Thymus (tissue), 11 donors: ENCODE results near the gene BTBD8. TPM values are rescaled to one million over a fixed set of nuclear protein-coding genes. Genes with fewer than 3 reads are reported as not detected.
A peak's percentile ranks its signal among the peaks of the same experiment; 100 is the strongest.

Experiments
- DNase-seq, 9 donors: peaks; one replicate each; pipeline ENCODE4 v3.0.0-alpha.2; 2013; ENCODE audit warnings: low spot score in 9 of 9, low read depth in 6 of 9, missing footprints in 1 of 9
- H3K27ac ChIP-seq, 2 donors: one replicate each; pipeline ENCODE4 v1.5.1; 2013; ENCODE audit warnings: control low read depth in 1 of 2, low read depth in 1 of 2, low read length in 1 of 2, mild to moderate bottlenecking in 1 of 2, moderate library complexity in 1 of 2
- H3K27me3 ChIP-seq, 2 donors: one replicate each; pipeline ENCODE4 v1.5.1; 2013; ENCODE audit warnings: low read length in 1 of 2; ENCODE audit not compliant: control insufficient read depth in 2 of 2, insufficient read depth in 1 of 2
- H3K36me3 ChIP-seq, 2 donors: one replicate each; pipeline ENCODE4 v1.5.1; 2013; ENCODE audit warnings: low read length in 1 of 2, mild to moderate bottlenecking in 1 of 2, moderate library complexity in 1 of 2; ENCODE audit not compliant: control insufficient read depth in 2 of 2, insufficient read depth in 2 of 2
- H3K4me1 ChIP-seq, 2 donors: one replicate each; pipeline ENCODE4 v1.5.1; 2013; ENCODE audit warnings: low read length in 2 of 2; ENCODE audit not compliant: control insufficient read depth in 2 of 2, insufficient read depth in 2 of 2
- H3K4me3 ChIP-seq, 2 donors: one replicate each; pipeline ENCODE4 v1.5.1; 2013; ENCODE audit warnings: low read length in 2 of 2, control low read depth in 1 of 2, mild to moderate bottlenecking in 1 of 2
- H3K9me3 ChIP-seq, 2 donors: one replicate each; pipeline ENCODE4 v1.5.1; 2013; ENCODE audit warnings: low read length in 1 of 2, mild to moderate bottlenecking in 1 of 2; ENCODE audit not compliant: control insufficient read depth in 2 of 2, insufficient read depth in 1 of 2
- WGBS: extraction: QIAGEN DNeasy Blood & Tissue Kit; methylation state at CpG from one replicate; pipeline ENCODE4 v1.1.7; 2013; 5-methylcytosine and 5-hydroxymethylcytosine counted together
- polyA plus RNA-seq: library from polyadenylated mRNA; stranded (reverse); fragments of 200-250 nt; gene quantifications from one replicate; pipeline ENCODE4 v1.2.3, GENCODE V29; 2013
- total RNA-seq: library from RNA; stranded (reverse); fragments of 120-200 nt; gene quantifications from one replicate; pipeline ENCODE4 v1.2.4, GENCODE V29; 2013
- donor health status: healthy.

The BTBD8 gene
- total and polyA plus RNA-seq, 2 donors, result 2.9 to 3.3 TPM

GRCh38 chr1:92108631-92109030, 28.5 kb downstream of the BTBD8 start:
- no peak for DNase-seq
- H3K36me3 ChIP-seq, result no peaks in the 10 kb centered on the region
- 99% methylated on average over 2 of the region's 2 CpGs for WGBS
- no peak overlapping the region for H3K4me3 ChIP-seq
- H3K27me3 ChIP-seq, result no peaks in the 10 kb centered on the region
- no peaks in the 10 kb centered on the region for H3K4me1 ChIP-seq
- no peaks in the 10 kb centered on the region for H3K9me3 ChIP-seq
- no peak overlapping the region for H3K27ac ChIP-seq

DNA sequence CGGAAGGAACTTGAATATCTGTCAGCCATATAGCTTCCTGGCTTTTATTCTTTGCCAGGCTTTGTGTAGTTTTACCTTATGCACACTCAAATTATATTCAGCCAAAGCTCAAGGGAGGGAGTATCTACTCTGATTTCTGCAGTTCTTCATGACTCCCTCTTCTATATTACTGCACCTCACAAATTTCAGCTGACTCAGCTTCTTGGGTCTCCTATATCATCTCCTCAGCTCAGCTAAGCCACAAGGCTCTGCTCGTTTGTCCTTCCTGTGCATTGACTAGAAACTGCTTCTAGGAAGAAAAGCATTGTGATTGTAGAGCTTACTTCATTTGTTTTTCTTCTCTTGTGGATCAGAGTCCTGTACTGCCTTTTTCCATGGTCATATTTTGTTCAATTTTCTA, 37.4 kb downstream of the BTBD8 start:
- DNase-seq, result peak in 5 of 9 donors; percentile 7 to 46 (median 11)

GRCh38 chr1:92118826-92119225, 38.7 kb downstream of the BTBD8 start:
- H3K9me3 ChIP-seq, result no peaks in the 10 kb centered on the region
- no peak for DNase-seq
- H3K4me3 ChIP-seq, result no peak overlapping the region
- no peak overlapping the region for H3K27ac ChIP-seq
- no peaks in the 10 kb centered on the region for H3K4me1 ChIP-seq
- WGBS, result 94% methylated on average over 3 of the region's 3 CpGs
- no peaks in the 10 kb centered on the region for H3K36me3 ChIP-seq
- no peaks in the 10 kb centered on the region for H3K27me3 ChIP-seq

More for the DNA sequence above, 37.4 kb downstream of the BTBD8 start:
- H3K36me3 ChIP-seq, result no peaks in the 10 kb centered on the region
- WGBS, result 30% methylated on average over 2 of the region's 2 CpGs
- no peaks in the 10 kb centered on the region for H3K9me3 ChIP-seq
- H3K4me3 ChIP-seq, result no peak overlapping the region
- no peak overlapping the region for H3K27ac ChIP-seq
- no peaks in the 10 kb centered on the region for H3K4me1 ChIP-seq
- H3K27me3 ChIP-seq, result no peaks in the 10 kb centered on the region

DNA sequence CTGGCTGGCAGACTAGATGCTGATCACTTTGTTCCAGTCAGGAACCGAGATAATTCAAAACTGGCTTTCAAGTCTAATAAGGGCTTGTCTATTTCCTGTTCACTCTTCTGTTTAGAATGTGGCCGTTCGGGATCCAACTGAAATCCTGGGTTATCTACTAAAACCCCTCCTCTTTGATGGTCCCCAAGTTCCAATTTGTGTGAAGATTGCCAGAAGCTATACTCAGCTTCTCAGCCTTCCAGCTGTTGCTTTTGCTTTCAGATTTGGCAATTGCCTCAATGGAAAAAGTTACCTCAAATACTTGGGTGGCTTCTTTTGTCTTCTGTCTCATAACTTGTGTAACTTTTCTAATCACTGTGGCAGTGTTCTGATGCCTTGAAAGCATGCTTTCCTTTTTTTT, 43.7 kb downstream of the BTBD8 start:
- DNase-seq, result peak in 1 of 9 donors; percentile 24
- Histone ChIP-seq H3K27me3 (no peaks in the 10 kb centered on the region), H3K9me3 (no peaks in the 10 kb centered on the region), H3K27ac (no peak overlapping the region), H3K4me1 (no peaks in the 10 kb centered on the region), H3K36me3 (no peaks in the 10 kb centered on the region), H3K4me3 (no peak overlapping the region)
- WGBS, result 50% methylated on average over 3 of the region's 3 CpGs

GRCh38 chr1:92125204-92125603, 45.1 kb downstream of the BTBD8 start:
- WGBS, result 89% methylated on average over 4 of the region's 4 CpGs
- no peak overlapping the region for H3K4me3 ChIP-seq
- no peaks in the 10 kb centered on the region for H3K36me3 ChIP-seq
- H3K4me1 ChIP-seq, result no peaks in the 10 kb centered on the region
- no peaks in the 10 kb centered on the region for H3K27me3 ChIP-seq
- H3K9me3 ChIP-seq, result no peaks in the 10 kb centered on the region
- H3K27ac ChIP-seq, result no peak overlapping the region
- DNase-seq, result no peak

DNA sequence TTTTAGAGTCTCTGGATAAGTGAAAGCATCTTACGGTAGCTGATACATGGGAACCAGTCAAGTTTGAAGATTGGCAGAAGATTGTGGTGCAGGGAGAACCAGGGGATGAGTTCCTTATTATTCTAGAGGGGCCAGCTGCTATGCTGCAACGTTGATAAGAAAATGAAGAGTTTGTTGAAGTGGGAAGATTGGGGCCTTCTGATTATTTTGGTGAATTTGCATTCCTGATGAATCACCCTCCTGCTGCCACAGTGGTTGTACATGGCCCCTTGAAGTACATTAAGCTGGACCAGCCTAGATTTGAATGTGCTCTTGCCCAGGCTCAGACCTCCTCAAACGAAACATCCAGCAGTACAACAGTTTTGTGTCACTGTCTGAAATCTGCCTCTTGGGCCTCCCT, 45.9 kb downstream of the BTBD8 start:
- no peak overlapping the region for H3K27ac ChIP-seq
- H3K4me1 ChIP-seq, result no peaks in the 10 kb centered on the region
- WGBS, result 98% methylated on average over 3 of the region's 3 CpGs
- no peak overlapping the region for H3K4me3 ChIP-seq
- H3K27me3 ChIP-seq, result no peaks in the 10 kb centered on the region
- no peaks in the 10 kb centered on the region for H3K36me3 ChIP-seq
- no peaks in the 10 kb centered on the region for H3K9me3 ChIP-seq
- no peak for DNase-seq

DNA sequence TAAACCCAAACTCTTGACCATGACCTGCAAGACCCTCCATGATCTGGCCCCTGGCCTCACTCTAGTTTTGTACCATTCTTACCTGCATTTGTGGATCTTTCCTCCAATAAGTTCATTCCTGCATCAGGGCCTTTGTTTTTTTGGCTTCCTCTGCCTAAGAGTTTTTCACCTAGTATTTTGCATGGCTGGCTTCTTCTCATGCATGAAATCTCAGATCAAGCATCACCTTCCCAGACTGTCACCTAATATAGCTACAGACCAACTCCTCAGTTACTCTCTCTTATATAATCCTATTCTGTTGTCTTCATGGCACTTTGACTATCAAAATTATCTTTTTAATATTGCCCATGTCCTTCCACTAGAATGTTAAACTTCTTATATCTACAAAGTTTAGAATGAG, 54.2 kb downstream of the BTBD8 start:
- H3K4me3 ChIP-seq, result no peak overlapping the region
- H3K27me3 ChIP-seq, result no peaks in the 10 kb centered on the region
- no peak overlapping the region for H3K27ac ChIP-seq
- DNase-seq, result no peak
- no peaks in the 10 kb centered on the region for H3K4me1 ChIP-seq
- no peaks in the 10 kb centered on the region for H3K9me3 ChIP-seq
- no peaks in the 10 kb centered on the region for H3K36me3 ChIP-seq

GRCh38 chr1:92136341-92136740, 56.2 kb downstream of the BTBD8 start:
- Histone ChIP-seq H3K27me3 (no peaks in the 10 kb centered on the region), H3K4me1 (no peaks in the 10 kb centered on the region), H3K9me3 (no peaks in the 10 kb centered on the region), H3K36me3 (no peaks in the 10 kb centered on the region), H3K27ac (no peak overlapping the region), H3K4me3 (no peak overlapping the region)
- 96% methylated on average over 2 of the region's 2 CpGs for WGBS
- no peak for DNase-seq

DNA sequence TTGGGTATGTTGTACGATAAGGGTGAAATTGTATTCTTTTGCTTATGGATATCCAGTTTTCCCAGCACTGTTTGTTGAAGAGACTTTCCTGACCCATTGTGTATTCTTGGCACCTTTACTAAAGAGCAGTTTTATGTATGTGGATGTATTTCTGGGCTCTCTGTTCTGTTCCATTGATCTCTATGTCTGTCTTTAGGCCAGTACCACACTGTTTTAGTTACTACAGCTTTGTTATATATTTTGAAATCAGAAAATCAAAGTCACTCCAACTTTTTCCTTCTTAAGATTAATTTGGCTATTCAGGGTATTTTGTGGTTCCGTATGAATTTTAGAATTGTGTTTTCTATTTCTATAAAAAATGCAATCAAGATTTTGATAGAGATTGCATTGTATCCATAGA, 74.8 kb downstream of the BTBD8 start:
- no peak overlapping the region for H3K27ac ChIP-seq
- H3K9me3 ChIP-seq, result peaks cover 0 to 5% of the 10 kb centered on the region in 2 donors
- WGBS, result 98% methylated on average over 2 of the region's 2 CpGs
- DNase-seq, result no peak
- H3K4me1 ChIP-seq, result no peaks in the 10 kb centered on the region
- no peaks in the 10 kb centered on the region for H3K36me3 ChIP-seq
- H3K27me3 ChIP-seq, result no peaks in the 10 kb centered on the region
- H3K4me3 ChIP-seq, result no peak overlapping the region

GRCh38 chr1:92159593-92159992, 79.4 kb downstream of the BTBD8 start:
- Histone ChIP-seq H3K9me3 (peaks cover 0 to 5% of the 10 kb centered on the region in 2 donors), H3K27me3 (no peaks in the 10 kb centered on the region), H3K27ac (no peak overlapping the region), H3K36me3 (no peaks in the 10 kb centered on the region), H3K4me3 (no peak overlapping the region), H3K4me1 (no peaks in the 10 kb centered on the region)
- WGBS, result 96% methylated on average over 3 of the region's 3 CpGs
- no peak for DNase-seq
